HG03095 (cell line): Measurements from ENCODE around the gene AGAP2.

Experiments
- ATAC-seq: cut with Tn5 transposase; IDR thresholded peaks from one replicate; pipeline ENCODE4 v1.9.1; 2021; ENCODE audit warnings: moderate library complexity; ENCODE audit not compliant: unreplicated experiment

Gene AGAP2

DNA sequence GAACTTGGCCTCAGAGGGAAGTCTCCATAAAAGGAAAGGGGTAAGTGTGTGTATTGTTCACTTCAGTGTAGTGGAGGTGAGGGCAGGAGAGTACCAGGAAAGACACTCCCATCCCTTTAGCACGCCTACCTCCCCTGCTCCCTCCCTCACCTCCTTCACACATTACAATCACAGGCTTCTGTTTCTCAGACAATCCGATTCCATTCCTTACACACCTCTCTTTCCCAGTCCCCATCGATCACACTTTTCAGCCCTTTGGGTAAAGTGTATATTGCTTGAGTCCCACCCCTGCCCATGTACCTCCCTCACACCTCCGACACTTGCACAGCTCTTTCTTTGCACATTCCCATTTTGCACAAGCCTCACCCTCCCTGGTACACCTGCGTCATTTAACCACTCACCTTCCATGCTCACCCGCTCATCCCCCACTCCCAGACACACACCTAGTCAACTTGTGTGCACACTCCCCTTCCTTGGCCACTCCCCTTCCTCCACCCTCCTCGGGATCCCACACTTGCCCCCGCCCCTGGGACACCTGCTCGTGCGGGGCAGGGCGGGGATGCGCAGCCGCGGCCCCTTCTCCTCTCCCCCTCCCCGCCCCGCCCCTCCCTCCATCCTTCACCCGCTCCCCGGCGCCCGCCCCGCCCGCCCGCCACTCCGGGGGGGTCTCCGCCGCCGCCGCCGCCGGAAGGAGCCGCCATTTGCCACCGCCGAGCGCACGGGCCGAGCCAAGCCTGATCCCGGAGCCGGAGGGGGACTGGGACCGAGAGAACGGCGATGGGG, 16.1 kb upstream of the AGAP2 start, which contains the start of gene MARCHF9:
TSS of gene MARCHF9 (plus strand) at position 693 of the 783 bp plus-strand sequence. CDS start 426 bp downstream, outside the sequence.
- ATAC-seq = peak; percentile 39

DNA sequence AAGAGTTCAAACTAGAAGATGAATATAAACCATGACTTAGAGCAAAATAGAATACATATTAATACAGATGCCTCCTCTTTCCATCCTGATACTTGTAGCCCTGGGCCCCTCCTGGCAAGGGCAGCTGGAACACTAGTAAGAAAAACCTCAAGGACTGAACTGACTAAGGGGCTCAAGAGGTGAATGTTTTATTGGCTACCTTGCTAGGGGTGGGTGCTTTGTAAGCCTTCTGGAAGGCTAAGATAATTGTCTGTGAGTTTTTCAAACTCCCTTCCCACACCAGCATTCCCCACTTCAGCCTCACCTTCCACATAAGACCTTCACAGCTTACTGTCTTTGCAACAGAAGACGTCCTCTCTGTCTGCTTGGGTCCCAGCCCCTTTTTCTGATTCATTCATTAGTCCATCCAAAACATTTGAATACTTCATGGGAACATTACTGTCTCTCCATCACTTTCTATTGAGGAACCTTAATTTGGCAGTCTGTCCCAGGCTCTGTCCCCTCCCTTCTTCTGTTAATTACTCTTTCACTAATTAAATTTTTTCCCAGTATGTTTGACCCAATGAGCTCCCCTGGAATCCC, 15.3 kb upstream of the AGAP2 start:
- no peak for ATAC-seq

DNA sequence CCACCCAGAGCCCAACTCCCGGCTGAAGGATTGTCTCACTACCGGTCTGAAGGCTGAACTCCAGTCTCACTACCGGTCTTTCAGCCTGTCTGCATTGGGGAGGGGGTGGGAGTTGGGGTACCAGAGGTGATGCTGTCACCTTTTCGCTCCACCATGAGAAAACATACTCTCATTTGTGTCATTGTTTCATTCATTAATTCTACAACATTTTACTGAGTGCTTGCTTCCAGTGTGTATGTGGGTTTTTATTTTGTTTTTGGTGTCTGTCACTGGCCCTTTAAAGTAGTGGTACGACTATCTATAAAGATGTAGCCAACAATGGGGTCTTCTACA, 14.1 kb upstream of the AGAP2 start:
- no peak for ATAC-seq

DNA sequence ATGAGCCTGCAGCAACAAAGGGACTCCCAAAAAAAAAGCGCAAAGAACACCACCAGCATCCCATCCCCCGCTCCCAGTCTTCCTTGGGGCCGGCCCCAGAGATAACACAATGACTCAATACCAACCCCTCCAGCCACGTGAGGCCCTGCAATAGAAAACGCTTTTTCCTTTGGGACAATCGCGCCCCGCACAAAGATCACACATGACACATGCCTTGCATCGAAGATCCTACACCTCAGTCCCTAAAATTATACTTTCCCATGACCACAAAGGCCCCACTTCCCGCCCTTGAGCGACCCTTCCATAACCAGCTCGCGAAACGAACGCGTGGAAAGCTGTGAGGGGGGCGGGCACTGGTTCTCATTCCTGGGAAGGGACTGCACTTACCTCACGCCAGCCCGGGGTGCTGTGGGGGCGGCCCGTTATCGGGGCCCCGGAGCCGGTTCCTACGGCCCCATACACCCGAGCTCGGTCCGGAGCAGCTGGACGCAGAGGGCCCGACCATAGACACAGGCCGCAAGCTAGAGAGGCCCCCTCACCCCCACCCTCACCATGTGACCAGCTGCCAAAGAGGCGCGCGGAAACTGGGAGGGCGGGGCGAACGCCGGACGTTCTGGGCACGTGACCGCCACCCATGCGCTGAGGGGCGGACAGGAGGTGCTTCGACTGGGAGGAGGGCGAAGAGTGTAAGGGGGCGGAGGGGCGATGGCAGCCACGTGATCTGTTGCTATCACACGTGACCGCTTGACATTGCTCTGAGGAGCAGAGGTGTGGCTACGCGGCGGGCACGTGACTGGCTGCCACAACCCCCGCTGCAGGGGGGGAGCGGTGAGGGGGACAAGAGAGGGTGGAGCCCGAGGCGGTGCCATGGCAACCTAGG, 13.5 kb upstream of the AGAP2 start, which contains the start of gene CDK4:
TSS of gene CDK4 (minus strand) at position 523 of the 880 bp plus-strand sequence. CDS start 593 bp downstream, outside the sequence.
- ATAC-seq = peak; percentile 64

DNA sequence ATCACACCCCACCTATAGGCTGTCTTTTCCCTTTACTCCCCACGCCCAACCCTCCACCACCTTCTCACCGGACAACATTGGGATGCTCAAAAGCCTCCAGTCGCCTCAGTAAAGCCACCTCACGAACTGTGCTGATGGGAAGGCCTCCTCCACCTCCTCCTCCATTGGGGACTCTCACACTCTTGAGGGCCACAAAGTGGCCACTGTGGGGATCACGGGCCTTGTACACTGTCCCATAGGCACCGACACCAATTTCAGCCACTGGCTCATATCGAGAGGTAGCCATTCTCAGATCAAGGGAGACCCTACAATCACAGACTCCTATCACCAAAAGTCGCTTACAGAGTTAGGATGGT, 12.9 kb upstream of the AGAP2 start:
- ATAC-seq = no peak

DNA sequence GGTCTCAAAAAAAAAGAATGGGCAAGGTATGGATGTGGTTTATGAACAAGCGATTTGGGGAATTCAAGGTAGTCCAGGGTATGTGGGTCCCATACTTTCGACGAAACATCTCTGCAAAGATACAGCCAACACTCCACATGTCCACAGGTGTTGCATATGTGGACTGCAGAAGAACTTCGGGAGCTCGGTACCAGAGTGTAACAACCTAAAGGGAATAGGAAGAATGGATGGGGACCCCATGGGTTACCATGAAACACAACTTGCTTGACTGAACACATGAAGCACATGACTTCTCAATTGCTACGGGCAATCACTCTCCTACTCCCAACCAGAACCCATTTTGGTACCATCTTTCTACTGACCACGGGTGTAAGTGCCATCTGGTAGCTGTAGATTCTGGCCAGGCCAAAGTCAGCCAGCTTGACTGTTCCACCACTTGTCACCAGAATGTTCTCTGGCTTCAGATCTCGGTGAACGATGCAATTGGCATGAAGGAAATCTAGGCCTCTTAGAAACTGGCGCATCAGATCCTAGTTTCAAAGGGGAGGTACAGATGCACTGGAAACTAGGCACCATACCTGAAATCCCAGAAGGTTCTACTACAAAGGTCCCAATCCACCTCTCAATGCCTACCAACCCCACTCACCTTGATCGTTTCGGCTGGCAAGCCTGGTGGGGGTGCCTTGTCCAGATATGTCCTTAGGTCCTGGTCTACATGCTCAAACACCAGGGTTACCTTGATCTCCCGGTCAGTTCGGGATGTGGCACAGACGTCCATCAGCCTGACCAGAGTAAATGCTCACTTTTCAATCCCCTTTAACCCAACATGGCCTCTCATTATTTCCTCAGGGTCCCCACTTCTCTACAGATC, 12.3 kb upstream of the AGAP2 start:
- ATAC-seq = no peak

DNA sequence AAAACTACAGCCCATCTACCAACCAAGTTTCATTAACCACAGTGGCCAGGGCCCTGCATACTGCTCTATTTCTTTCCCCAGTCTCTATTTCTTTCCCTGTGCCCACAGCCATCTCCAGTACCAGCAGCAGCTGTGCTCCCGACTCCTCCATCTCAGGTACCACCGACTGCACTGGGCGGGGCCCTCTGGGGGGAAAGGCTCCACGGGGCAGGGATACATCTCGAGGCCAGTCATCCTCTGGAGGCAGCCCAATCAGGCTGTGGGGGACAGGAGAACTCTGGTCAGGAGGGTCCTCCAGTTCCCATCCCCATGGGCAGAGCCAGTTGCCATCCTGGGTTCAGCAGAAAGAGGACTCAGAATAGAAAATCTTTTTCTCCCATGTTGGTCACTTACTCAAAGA, 10.5 kb upstream of the AGAP2 start:
- ATAC-seq = no peak

DNA sequence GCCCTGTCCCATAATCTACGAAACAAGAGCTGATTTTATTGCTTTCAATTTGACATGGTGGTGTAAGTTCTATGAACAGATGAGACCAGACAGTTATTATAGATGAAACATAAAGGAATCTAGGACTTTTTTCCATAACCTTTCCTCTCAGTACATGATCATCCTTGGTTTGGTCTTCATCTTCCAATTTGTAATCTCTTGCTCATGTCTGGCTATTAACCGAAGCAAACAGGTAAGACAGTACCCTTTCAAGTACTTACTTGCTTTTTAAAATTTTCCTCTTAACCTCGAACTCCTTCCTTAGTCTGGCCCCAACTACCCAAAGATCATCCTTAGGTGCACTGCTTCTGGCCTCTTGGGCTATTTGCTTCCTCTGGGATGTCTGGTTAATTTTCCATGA, 7.5 kb upstream of the AGAP2 start:
- ATAC-seq = no peak

DNA sequence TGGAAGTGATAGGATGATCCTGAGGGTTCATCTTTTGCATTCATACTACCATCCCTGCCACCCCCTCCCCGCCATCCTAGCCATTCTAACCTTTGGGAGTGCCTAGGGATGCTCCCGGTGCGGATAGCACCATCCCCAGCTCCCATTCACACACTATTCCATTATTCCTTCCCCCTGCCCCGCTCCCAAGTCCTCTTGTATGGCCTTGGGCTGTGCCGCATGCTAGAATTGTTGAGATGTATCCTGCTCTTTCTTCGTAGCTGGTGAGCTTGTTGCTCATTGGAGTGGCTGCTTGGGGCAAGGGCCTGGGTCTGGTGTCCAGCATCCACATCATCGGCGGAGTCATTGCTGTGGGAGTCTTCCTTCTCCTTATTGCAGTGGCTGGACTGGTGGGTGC, 6.9 kb upstream of the AGAP2 start:
- no peak for ATAC-seq

DNA sequence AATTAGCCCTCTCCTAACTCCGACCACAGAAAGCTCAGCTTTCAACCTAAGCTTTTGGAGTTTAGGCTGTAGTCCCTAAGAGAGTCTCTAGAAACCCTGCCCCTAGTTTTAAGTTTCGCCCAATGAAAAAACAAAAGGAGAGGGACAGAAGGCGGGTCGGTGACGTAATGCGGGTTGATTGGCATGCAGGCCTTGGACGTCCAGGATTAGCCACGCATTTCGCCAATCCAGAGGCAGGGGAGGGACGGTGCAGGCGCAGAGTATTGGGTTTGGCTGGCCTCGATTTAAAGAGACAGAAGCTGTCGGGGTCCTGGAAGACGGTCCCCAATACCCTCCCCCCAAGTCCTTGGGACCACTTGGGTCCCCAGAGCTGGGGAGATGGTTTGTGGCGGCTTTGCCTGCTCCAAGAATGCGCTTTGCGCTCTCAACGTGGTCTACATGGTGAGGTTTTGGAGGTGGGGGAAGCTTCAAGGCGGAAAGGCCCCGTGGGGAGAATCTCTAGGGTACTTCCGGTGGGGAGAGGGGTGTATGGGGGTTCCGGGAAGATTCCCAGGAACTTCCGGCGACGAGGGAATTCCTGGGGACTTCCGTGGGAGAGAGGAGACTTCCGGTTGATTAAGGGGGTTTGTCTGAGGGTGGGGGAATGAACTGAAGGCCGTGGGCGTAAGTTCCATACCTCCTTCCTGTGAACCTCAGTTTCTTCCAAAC, 6.4 kb upstream of the AGAP2 start, which contains the start of gene TSPAN31:
TSS of gene TSPAN31 (plus strand) at position 263 of the 708 bp plus-strand sequence. CDS start at position 379, 116 bp downstream.
- ATAC-seq = peak; percentile 87

DNA sequence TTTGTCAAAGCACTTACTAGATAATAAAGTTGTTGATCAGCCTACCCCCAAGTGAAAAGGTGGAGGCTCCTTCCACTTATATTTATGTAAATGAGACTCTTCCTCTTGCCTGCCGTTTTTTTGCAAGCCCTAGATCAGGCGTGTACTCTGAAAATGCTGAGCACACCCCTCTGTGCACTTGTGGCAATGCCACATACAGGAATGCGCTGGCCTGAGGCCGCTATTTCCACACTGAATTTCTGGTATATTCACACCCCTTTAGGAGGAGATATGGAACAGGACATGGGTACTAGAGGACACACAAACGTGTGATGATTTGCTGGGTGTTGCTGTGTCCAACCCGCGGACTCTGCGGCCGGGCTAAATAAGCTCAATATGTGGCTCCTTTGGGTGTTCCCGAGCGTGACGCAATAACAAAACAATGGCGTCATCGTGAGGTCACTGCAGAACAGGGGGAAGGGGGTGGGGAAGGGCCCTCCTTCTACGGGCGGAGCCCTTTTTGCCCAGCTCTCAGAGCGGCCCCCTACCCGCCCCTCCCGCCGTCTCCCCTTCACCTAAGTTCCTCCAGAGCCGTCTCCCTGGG, 5.7 kb upstream of the AGAP2 start:
- ATAC-seq = peak; percentile 28

DNA sequence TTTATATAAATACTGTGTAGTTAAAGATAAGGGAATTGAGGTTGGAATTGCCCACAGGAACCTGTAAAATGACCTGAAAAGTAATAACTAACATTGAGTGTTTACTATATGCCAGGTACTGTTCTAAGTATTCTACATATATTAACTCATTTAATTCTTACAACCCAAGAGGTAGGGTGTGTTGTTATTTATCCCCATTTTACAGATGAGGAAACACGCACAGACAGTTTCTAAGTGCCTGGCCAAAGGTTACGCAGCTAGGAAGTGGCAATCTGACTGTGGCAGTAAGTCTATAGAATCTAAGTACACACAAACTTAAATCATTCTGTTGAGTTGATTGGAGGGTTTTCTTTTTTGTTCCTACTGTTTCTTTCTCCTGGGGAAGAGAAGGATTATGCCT, 5.2 kb upstream of the AGAP2 start:
- ATAC-seq = no peak

DNA sequence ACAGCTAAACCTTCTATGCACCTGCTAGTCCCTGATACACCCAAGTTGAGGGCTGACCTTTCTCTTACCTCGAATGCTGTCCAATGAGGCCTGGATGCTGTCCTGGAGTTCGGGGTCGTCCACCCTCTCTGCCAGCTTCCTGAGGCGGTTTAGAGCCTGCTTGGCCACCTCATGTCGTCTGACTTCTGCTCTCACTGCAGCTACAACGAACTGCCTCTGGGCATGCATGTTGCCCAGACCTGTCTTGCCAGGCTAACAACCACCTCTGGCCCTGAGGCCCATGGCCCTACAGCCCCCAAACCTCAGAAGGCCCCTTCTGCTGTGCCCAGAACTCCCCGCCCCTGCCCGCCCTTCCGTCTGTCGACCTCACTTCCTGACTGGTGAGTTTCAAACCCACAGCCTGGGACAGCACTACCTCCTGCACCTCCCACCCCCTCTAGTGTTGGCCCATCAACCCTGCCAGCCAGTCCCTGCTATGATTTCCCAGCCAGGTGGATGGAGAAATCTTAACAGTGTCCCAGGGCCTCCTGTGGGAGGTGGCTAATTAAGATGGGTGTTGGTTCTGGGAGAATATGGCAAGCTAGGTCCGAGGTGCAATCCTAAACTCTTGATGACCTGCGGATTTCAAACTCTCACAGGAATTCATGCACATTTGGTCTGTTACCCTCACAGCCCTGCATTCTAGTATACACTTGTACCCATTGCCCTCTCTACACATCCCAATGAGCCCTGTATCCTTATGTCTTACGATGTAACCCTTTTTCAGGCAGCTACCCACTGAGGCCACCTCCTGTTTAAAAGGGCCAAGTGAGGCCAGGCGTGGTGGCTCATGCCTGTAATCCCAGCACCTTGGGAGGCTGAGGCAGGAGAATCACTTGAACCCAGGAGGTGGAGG, 3.5 kb upstream of the AGAP2 start:
- ATAC-seq = peak; percentile 46

DNA sequence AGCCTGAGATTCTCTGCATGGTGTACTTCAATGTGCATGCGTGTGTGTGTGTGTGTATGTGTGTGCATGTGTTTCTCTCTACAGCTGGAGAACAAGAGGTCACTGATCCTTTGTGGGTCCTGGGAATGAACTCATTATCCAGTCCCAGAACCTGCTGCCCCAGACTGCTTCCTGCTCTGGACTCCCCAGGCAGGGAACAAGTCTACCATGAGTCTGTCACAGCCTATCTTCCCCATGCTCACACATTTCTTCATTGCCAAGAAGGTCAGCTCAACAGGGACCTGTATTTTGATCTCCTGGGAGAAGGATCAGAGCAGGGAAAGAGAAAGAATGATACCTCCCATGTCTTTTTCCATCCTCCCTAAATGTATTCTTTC, 2.9 kb upstream of the AGAP2 start:
- ATAC-seq = no peak

DNA sequence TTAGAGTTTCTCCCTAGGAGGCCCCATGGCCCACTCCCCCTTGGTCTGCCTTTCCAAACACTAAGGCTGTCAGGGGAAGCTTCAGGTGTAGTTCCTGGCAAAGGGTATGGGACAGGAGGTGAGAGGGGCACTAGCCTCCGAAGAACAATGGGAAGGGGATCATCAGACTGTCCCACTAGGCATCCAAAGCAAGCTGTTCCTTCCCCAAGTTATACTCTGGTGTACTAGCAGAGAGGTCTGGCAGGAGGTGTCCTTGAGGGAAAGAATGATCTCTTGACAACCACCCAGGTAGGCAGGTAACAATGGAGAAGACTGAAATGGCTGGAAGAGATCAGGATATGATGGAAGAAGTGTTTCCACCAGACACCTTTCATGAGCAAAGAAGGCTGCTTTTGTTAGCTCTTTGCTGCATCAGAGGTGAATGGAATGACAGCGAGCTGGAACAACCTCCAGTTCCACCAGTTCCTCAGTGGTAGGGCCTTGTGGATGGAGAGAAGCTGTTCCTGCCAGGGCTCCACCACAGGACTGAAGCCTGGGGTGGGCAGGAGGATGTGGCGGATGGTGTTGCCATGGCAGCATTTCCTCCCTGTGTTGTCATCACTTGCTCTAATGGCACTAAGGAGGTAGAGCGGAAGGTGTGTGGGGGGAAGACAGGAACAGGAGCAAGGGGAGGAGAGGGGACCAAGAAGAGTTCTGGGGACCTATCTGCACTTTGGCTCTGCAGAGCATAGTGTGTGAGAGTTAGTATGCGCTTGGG, 2.3 kb upstream of the AGAP2 start:
- no peak for ATAC-seq

DNA sequence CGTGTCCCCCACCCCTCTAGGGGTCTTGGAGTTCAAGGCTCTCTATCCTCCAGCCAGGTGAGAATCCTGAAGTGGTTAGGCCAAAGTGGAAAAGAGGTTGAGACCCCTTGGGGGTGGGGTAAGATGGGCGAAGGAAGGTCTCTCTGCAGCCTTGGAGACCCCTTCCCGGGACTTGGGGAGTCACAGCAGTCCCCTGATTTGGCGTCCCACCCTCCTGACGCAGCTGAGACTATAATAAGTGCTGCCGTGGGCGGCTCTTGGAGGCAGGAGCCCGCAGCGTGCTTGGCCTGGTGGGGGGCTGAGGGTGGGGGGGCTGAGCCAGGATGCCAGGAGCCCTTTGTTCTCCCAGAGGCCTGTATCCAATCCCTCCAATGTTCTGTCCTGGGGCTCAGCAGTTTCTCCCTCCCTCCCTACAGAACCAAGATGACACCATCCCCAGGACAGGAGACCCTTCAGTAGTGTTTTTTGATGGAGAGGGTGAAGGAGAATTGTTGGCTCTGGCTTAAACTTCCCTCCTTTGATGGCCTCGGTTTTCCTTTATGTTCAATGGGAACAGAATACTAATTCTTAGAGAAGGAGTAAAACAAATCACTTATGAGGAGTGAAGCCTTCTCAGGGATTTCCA, 1.5 kb upstream of the AGAP2 start:
- ATAC-seq = no peak

DNA sequence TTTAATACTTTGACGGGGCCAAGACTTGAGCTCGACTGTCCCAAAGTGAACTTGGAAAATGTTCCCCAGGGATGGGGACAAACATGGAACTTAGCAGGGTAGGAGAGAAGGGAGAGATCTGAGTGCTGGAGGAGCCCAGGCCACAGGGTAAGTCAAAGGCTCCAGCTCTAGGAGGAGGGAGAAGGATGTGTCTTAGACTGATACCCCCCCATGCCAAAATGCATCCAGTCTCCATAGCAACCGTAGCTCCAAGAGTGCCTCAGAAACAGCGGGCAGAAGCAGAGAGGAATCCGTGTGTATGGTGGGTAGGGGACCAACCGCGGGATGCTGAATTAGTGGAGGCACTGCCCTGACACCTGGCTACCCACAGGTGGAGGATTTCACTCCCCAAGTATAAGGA, 845 bp upstream of the AGAP2 start:
- no peak for ATAC-seq
